Measurements from ENCODE around the gene TPT1. TPM values are rescaled to one million over a fixed set of nuclear protein-coding genes. Genes with fewer than 3 reads are reported as not detected.

The TPT1 gene
- 1,799 TPM for total RNA-seq

DNA sequence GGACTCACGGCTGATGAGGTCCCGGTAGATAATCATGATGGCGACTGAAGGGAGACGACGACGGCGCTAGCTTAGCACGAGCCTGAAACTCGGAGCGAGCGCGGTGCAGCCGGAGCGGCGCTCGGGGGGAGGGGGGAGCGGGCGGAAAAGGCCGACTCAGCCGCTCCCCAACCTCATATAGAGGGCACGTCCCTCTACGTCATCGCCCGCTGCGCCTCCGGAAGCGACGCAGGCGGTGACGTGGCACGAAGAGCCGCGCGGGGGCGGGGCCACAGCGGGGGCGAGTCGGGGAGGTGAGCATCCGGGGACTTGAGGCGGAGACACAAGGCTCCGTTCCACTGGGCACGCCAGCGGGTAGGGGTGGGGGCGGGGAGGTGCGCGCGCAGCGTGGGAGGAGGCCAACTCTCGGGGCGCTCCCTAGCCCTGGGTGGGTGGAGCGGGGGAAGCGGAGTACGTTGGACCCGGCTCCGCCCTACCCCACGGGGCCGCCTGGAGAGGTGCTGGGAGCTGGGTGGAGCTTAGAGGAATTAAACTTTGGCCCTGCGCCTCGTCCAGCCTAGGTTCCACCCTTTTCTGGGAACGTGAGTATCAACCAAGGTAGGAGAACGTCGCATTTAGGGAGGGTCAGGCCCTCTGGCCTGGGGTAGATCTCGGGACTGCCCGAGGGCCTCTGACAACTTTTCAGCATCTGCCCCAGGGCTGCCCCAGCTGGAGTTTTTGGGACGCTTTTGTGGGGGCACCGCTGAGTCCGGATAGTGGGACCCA, at the start of gene TPT1:
Gene TPT1, minus strand, starts transcription at position 150 of the 765 bp plus-strand sequence. Its CDS starts 114 bp downstream, at position 36.

Small RNA genes lying within 50 kb of the gene (small RNA-seq; reads per million reads assigned to genes)
- 2.8 reads per million, percentile 89 among the genes with 10 or more reads in this experiment for gene SNORA31

Other genes starting within 250 kb of the TPT1 start
- 25.6 TPM for gene GTF2F2, start 220.7 kb downstream of the TPT1 start, total RNA-seq
- gene KCTD4, start 140.1 kb downstream of the TPT1 start, total RNA-seq, result 13.4 TPM
- 9.0 TPM for gene SLC25A30, start 77.2 kb upstream of the TPT1 start, total RNA-seq
- gene COG3, start 123.8 kb upstream of the TPT1 start, total RNA-seq, result 49.4 TPM

Measured in diencephalon (tissue), 1 donor.